Ishikawa (cell line): ENCODE results near the gene TXNIP.

Experiments used
- EP300 ChIP-seq: IDR thresholded peaks from 2 replicates; pipeline ENCODE4 v1.6.1; 2012; ENCODE audit warnings: borderline replicate concordance
- REST ChIP-seq: IDR thresholded peaks from 2 replicates; pipeline ENCODE4 v1.6.1; 2012; ENCODE audit warnings: low read depth, mild to moderate bottlenecking
- USF1 ChIP-seq: IDR thresholded peaks from 2 replicates; pipeline ENCODE4 v1.6.1; 2012
- ZBTB7A ChIP-seq: IDR thresholded peaks from 2 replicates; pipeline ENCODE4 v1.6.1; 2012; ENCODE audit warnings: low read depth

GRCh38 chr1:145983960-145984830 lies 12.2 kb downstream of the TXNIP start:
- no peak for TF ChIP-seq REST
- TF ChIP-seq EP300 = no peak
- TF ChIP-seq USF1 = no peak
- TF ChIP-seq ZBTB7A = no peak
